ENCODE measurements around the gene KCNQ1. TPM values are rescaled to one million over a fixed set of nuclear protein-coding genes. Genes with fewer than 3 reads are reported as not detected.

KCNQ1 gene
- total RNA-seq, 6 donors from 2014 or later: 18.0 to 45.4 (median 32.7) TPM

- 41% methylated on average over 7 of the region's 7 CpGs; no CpG with 5 or more reads in 1 of the 2 donors for WGBS, 2 donors
- peaks cover 20 to 27% (median 21%) of the 10 kb centered on the region in 4 donors for H3K4me1 ChIP-seq
- TF ChIP-seq POLR2A (IDR thresholded peaks at IDR 0.05): no peak
- TF ChIP-seq POLR2AphosphoS5 (IDR thresholded peaks at IDR 0.05): no peak
- no peak for TF ChIP-seq EP300 (IDR thresholded peaks at IDR 0.05)
- no peak for TF ChIP-seq CTCF (IDR thresholded peaks at IDR 0.05)
- no peaks in the 10 kb centered on the region for H3K9me3 ChIP-seq
- H3K27ac ChIP-seq: peak overlapping the region in 3 of 4 donors; percentile 2 to 67 (median 47)
- H3K4me3 ChIP-seq: no peak overlapping the region
- H3K36me3 ChIP-seq: no peaks in the 10 kb centered on the region
- no peaks in the 10 kb centered on the region for H3K27me3 ChIP-seq
- ATAC-seq (ENCODE audit: low FRiP score in 2 of 2): no peak
- DNase-seq: no peak
These were observed 243.0 kb downstream of the KCNQ1 start for GRCh38 chr11:2687782-2688191.

- Histone ChIP-seq H3K27me3 (no peaks in the 10 kb centered on the region), H3K27ac (peak overlapping the region in 3 of 4 donors; percentile 0 to 47 (median 2)), H3K9me3 (no peaks in the 10 kb centered on the region), H3K4me3 (no peak overlapping the region), H3K36me3 (no peaks in the 10 kb centered on the region), H3K4me1 (peaks cover 24 to 35% (median 28%) of the 10 kb centered on the region in 4 donors)
- ATAC-seq (ENCODE audit: low FRiP score in 2 of 2) (no peak), DNase-seq (no peak)
- TF ChIP-seq EP300 (IDR thresholded peaks at IDR 0.05) (no peak), POLR2A (IDR thresholded peaks at IDR 0.05) (no peak), POLR2AphosphoS5 (IDR thresholded peaks at IDR 0.05) (no peak), CTCF (IDR thresholded peaks at IDR 0.05) (no peak)
- WGBS, 2 donors: 80 to 95% methylated on average over 3 to 5 of the region's 6 CpGs
These were observed 243.8 kb downstream of the KCNQ1 start for GRCh38 chr11:2688381-2689231.

GRCh38 chr11:2689651-2690575, 245.1 kb downstream of the KCNQ1 start:
- no peak for TF ChIP-seq EP300 (IDR thresholded peaks at IDR 0.05)
- TF ChIP-seq POLR2A (IDR thresholded peaks at IDR 0.05): no peak
- TF ChIP-seq POLR2AphosphoS5 (IDR thresholded peaks at IDR 0.05): no peak
- no peak for TF ChIP-seq CTCF (IDR thresholded peaks at IDR 0.05)
- 76 to 87% methylated on average over 6 to 8 of the region's 8 CpGs for WGBS, 2 donors
- H3K27me3 ChIP-seq: no peaks in the 10 kb centered on the region
- ATAC-seq (ENCODE audit: low FRiP score in 2 of 2) (no peak), DNase-seq (no peak)
- peaks cover 24 to 38% (median 32%) of the 10 kb centered on the region in 4 donors for H3K4me1 ChIP-seq
- H3K36me3 ChIP-seq: no peaks in the 10 kb centered on the region
- H3K9me3 ChIP-seq: no peaks in the 10 kb centered on the region
- H3K4me3 ChIP-seq: no peak overlapping the region
- no peak overlapping the region for H3K27ac ChIP-seq

GRCh38 chr11:2690596-2691354, 246.0 kb downstream of the KCNQ1 start:
- Histone ChIP-seq H3K4me1 (peaks cover 28 to 38% (median 32%) of the 10 kb centered on the region in 4 donors), H3K9me3 (no peaks in the 10 kb centered on the region), H3K4me3 (no peak overlapping the region), H3K27me3 (no peaks in the 10 kb centered on the region), H3K27ac (no peak overlapping the region), H3K36me3 (no peaks in the 10 kb centered on the region)
- WGBS, 2 donors: 91 to 93% methylated on average over 6 of the region's 6 CpGs
- TF ChIP-seq POLR2A (IDR thresholded peaks at IDR 0.05): no peak
- TF ChIP-seq EP300 (IDR thresholded peaks at IDR 0.05): no peak
- no peak for TF ChIP-seq POLR2AphosphoS5 (IDR thresholded peaks at IDR 0.05)
- no peak for TF ChIP-seq CTCF (IDR thresholded peaks at IDR 0.05)
- DNase-seq (no peak), ATAC-seq (ENCODE audit: low FRiP score in 2 of 2) (no peak)

All from upper lobe of left lung (tissue), 6 donors.